Neural cell (in vitro differentiated cells): ENCODE measurements around the gene PAK1. TPM values are rescaled to one million over a fixed set of nuclear protein-coding genes. Genes with fewer than 3 reads are reported as not detected.

Experiments
- H2AFZ ChIP-seq: fragments of 200-600, 300-800 bp; sonication (generic), shearing (Covaris generic); 2 replicates; pipeline ENCODE4 v1.6.0; 2014; ENCODE audit warnings: low read depth, mild to moderate bottlenecking, antibody characterized with exemption, low read length, moderate library complexity
- H3F3A ChIP-seq: fragments of 200-600 bp; shearing (Covaris generic); 2 replicates; pipeline ENCODE4 v1.6.1; 2016; ENCODE audit warnings: mild to moderate bottlenecking, moderate library complexity, mixed read lengths, antibody characterized with exemption, low read length; ENCODE audit not compliant: insufficient read depth, poor library complexity, severe bottlenecking
- H3K27ac ChIP-seq: fragments of 200-600, 300-800 bp; sonication (generic), shearing (Covaris generic); 2 replicates; pipeline ENCODE4 v1.5.1; 2014; ENCODE audit warnings: mild to moderate bottlenecking, low read length, moderate library complexity
- H3K27me3 ChIP-seq: fragments of 300-800, 200-600 bp; sonication (generic), shearing (Covaris generic); 2 replicates; pipeline ENCODE4 v1.6.0; 2014; ENCODE audit warnings: mild to moderate bottlenecking, low read depth, low read length, moderate library complexity; ENCODE audit not compliant: insufficient read depth
- H3K36me3 ChIP-seq: fragments of 300-800, 200-600 bp; sonication (generic), shearing (Covaris generic); 2 replicates; pipeline ENCODE4 v1.5.1; 2014; ENCODE audit warnings: mild to moderate bottlenecking, antibody characterized with exemption, low read length, moderate library complexity; ENCODE audit not compliant: insufficient read depth
- H3K4me2 ChIP-seq: fragments of 300-800, 200-600 bp; sonication (generic), shearing (Covaris generic); 2 replicates; pipeline ENCODE4 v1.6.0; 2014; ENCODE audit warnings: mild to moderate bottlenecking, low read length
- H3K4me3 ChIP-seq: fragments of 300-800, 200-600 bp; sonication (generic), shearing (Covaris generic); 2 replicates; pipeline ENCODE4 v1.5.1; 2014; ENCODE audit warnings: mild to moderate bottlenecking, low read length, moderate library complexity
- H3K79me2 ChIP-seq: fragments of 200-600 bp; shearing (Covaris generic); replicated peaks from 2 replicates; pipeline ENCODE4 v1.6.0; 2014; ENCODE audit warnings: mild to moderate bottlenecking, low read length, moderate library complexity; ENCODE audit not compliant: insufficient read depth
- H3K9ac ChIP-seq: fragments of 300-800, 200-600 bp; sonication (generic), shearing (Covaris generic); 2 replicates; pipeline ENCODE4 v1.6.1; 2016; ENCODE audit warnings: mild to moderate bottlenecking, low read length, mixed read lengths
- H3K9me2 ChIP-seq: fragments of 200-600 bp; shearing (Covaris generic); 2 replicates; pipeline ENCODE4 v1.6.1; 2016; ENCODE audit warnings: mild to moderate bottlenecking, low read length, mixed read lengths; ENCODE audit not compliant: insufficient read depth
- H3K9me3 ChIP-seq: fragments of 200-600, 300-800 bp; sonication (generic), shearing (Covaris generic); 2 replicates; pipeline ENCODE4 v1.6.1; 2016; ENCODE audit warnings: mild to moderate bottlenecking, mixed run types, low read length, moderate library complexity, mixed read lengths
- H4K20me1 ChIP-seq: fragments of 200-600 bp; shearing (Covaris generic); 2 replicates; pipeline ENCODE4 v1.6.1; 2016; ENCODE audit warnings: mild to moderate bottlenecking, mixed run types; ENCODE audit not compliant: insufficient read depth
- CTCF ChIP-seq: fragments of 450-650 bp; IDR thresholded peaks from 2 replicates; pipeline ENCODE4 v1.5.1; 2014; ENCODE audit warnings: antibody characterized with exemption, mild to moderate bottlenecking, moderate library complexity; ENCODE audit not compliant: poor library complexity, severe bottlenecking
- EP300 ChIP-seq: fragments of 450-650 bp; conservative IDR thresholded peaks from 2 replicates; pipeline ENCODE4 v1.6.1; 2014; ENCODE audit warnings: antibody characterized with exemption, mild to moderate bottlenecking, moderate library complexity; ENCODE audit not compliant: poor library complexity, severe bottlenecking
- EZH2 ChIP-seq: fragments of 200-600, 300-800 bp; shearing (Covaris generic), sonication (generic); IDR thresholded peaks from 2 replicates; pipeline ENCODE4 v1.6.1; 2014; ENCODE audit warnings: antibody characterized with exemption, low read length, borderline replicate concordance, mild to moderate bottlenecking; ENCODE audit not compliant: insufficient read depth, poor library complexity, severe bottlenecking
- MXI1 ChIP-seq: fragments of 450-650 bp; conservative IDR thresholded peaks from 2 replicates; pipeline ENCODE4 v1.6.1; 2014; ENCODE audit warnings: antibody characterized with exemption, mild to moderate bottlenecking; ENCODE audit not compliant: poor library complexity, severe bottlenecking
- POLR2AphosphoS5 ChIP-seq: IDR thresholded peaks from 2 replicates; pipeline ENCODE4 v1.6.1; 2012
- RAD21 ChIP-seq: fragments of 450-650 bp; conservative IDR thresholded peaks from 2 replicates; pipeline ENCODE4 v1.6.1; 2014; ENCODE audit warnings: antibody characterized with exemption, mild to moderate bottlenecking, moderate library complexity
- REST ChIP-seq: IDR thresholded peaks from 2 replicates; pipeline ENCODE4 v1.6.1; 2012; ENCODE audit warnings: borderline replicate concordance
- SMC3 ChIP-seq: fragments of 450-650 bp; conservative IDR thresholded peaks from 2 replicates; pipeline ENCODE4 v1.6.1; 2014; ENCODE audit warnings: antibody characterized with exemption, mild to moderate bottlenecking, moderate library complexity; ENCODE audit not compliant: poor library complexity
- TAF1 ChIP-seq: IDR thresholded peaks from 2 replicates; pipeline ENCODE4 v1.6.1; 2012; ENCODE audit warnings: low read depth
- polyA plus RNA-seq: library from polyadenylated mRNA; depleted of rRNA; stranded (reverse); fragments of >200 nt; gene quantifications from 2 replicates; pipeline ENCODE4 v1.2.3, GENCODE V29; 2014

Gene PAK1
- polyA plus RNA-seq, 1 donor from 2014 or later: 65.2 TPM

GRCh38 chr11:77438487-77438886 lies 35.4 kb downstream of the PAK1 start:
- H3K27ac ChIP-seq: no peak overlapping the region
- H3K27me3 ChIP-seq: no peaks in the 10 kb centered on the region
- no peaks in the 10 kb centered on the region for H3K9me3 ChIP-seq
- no peaks in the 10 kb centered on the region for H3F3A ChIP-seq
- peaks cover 12% of the 10 kb centered on the region for H3K79me2 ChIP-seq
- no peaks in the 10 kb centered on the region for H4K20me1 ChIP-seq
- no peak overlapping the region for H3K4me3 ChIP-seq
- H3K4me2 ChIP-seq: no peak overlapping the region
- H3K9ac ChIP-seq: no peak overlapping the region
- no peaks in the 10 kb centered on the region for H3K9me2 ChIP-seq
- no peak overlapping the region for H2AFZ ChIP-seq
- H3K36me3 ChIP-seq: no peaks in the 10 kb centered on the region
- TF ChIP-seq EZH2 (no peak), CTCF (no peak), RAD21 (no peak), MXI1 (no peak), REST (no peak), POLR2AphosphoS5 (no peak), TAF1 (no peak), SMC3 (no peak), EP300 (no peak)

GRCh38 chr11:77436969-77437368 lies 36.9 kb downstream of the PAK1 start:
- H3F3A ChIP-seq: no peaks in the 10 kb centered on the region
- H3K27me3 ChIP-seq: no peaks in the 10 kb centered on the region
- H3K4me3 ChIP-seq: no peak overlapping the region
- no peaks in the 10 kb centered on the region for H3K9me3 ChIP-seq
- H3K27ac ChIP-seq: no peak overlapping the region
- H3K79me2 ChIP-seq: peaks cover 25% of the 10 kb centered on the region
- H2AFZ ChIP-seq: no peak overlapping the region
- no peak overlapping the region for H3K9ac ChIP-seq
- H3K36me3 ChIP-seq: no peaks in the 10 kb centered on the region
- H3K9me2 ChIP-seq: no peaks in the 10 kb centered on the region
- no peaks in the 10 kb centered on the region for H4K20me1 ChIP-seq
- no peak overlapping the region for H3K4me2 ChIP-seq
- TF ChIP-seq TAF1: no peak
- TF ChIP-seq POLR2AphosphoS5: no peak
- no peak for TF ChIP-seq REST
- TF ChIP-seq EP300: no peak
- no peak for TF ChIP-seq CTCF
- TF ChIP-seq SMC3: no peak
- no peak for TF ChIP-seq EZH2
- TF ChIP-seq MXI1: no peak
- no peak for TF ChIP-seq RAD21
